GM19023 (cell line): ENCODE results near the gene MAST4.

Experiments
- ATAC-seq: cut with Tn5 transposase; IDR thresholded peaks from one replicate; pipeline ENCODE4 v1.9.1; 2021; ENCODE audit warnings: mild to moderate bottlenecking, moderate library complexity; ENCODE audit not compliant: unreplicated experiment

The MAST4 gene

DNA sequence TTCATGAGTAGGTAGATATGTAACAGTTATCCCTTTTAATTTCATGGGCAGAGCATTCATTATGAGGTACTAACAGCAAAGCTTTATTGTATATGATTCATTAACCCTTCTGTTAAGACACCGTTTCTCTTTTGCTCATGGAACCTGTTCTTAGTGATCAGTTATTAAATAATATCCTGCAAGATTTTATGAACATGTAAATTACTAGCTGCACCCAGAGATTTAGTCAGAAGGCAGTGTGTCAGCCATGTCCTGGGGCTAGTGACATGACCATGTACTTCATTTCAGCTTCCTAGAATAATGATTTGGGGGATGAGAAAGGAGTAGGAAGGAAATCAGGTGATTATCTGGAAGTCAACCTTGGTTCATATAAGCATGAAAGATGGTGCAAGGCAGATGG is 7.0 kb downstream of the MAST4 start:
- no peak for ATAC-seq

DNA sequence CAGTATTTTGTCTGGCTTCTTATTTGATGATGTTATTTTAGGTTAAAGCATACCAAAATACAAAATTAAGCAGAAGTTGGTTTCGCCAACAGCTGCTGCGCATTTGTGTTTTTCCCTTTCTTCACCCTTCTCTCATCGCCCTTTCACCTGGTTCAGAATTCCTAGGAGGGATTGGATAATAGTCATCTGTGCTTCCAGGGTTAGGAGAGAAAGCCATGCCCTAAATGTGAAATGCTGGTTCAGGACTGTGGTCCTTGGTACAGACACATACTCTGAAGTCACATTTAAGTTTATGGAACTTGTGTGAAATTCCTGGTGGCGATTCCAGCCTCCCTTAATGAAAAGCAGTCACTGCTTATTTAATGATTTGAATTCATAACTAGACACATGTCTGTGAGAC is 7.7 kb downstream of the MAST4 start:
- ATAC-seq = no peak

DNA sequence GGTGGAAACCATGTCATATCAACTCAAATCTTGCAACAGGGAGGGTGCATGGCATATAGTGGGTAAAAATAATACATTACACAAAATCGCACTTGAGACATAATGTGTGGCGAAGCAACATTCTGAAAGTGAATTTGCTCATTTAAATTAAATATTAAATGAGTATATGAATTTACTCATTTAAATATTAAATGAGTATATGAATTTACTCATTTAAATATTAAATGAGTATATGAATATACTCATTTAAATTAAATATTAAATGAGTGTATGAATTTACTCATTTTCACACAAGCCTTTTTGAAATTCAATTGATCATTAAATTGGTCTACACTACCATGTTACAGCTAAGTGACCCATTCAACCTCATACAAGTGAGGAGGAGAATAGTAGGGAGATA is 10.5 kb downstream of the MAST4 start:
- ATAC-seq = no peak

DNA sequence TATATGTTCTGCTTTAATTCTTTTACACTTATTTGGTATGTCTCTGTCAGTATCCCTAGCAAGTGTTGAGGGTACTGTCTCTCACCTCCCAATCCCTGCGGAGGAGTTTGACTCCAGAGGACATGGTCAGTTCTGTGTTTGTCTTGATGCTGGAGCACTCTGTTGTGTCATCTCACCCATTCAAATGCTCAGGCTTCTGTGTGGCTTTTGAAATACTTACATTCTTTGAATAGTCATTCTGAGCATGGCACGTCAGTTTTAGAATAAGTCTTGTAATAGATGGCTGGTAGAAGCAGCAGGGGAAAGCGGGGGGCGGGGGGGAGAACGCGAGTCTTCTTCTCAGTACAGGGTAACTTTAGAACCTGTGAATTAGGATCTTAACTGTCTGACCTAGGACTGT is 12.3 kb downstream of the MAST4 start:
- no peak for ATAC-seq

DNA sequence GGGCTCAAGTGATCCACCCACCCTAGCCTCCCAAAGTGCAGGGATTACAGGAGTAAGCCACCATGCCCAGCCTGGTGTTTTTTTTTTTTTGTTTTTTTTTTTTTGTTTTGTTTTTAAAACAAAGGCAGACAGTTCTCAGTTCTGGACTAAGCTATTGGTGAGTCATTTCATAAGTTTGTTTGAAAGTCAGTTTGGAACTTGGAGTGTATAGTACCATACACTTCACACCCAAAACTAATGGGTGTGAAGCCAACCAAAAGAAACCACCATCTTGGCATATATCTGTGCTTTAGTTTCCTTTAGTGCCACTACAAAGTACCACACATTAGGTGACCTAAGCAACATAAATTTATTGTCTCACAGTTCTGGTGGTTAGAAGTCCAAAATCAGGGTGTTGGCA is 13.4 kb downstream of the MAST4 start:
- ATAC-seq = no peak

DNA sequence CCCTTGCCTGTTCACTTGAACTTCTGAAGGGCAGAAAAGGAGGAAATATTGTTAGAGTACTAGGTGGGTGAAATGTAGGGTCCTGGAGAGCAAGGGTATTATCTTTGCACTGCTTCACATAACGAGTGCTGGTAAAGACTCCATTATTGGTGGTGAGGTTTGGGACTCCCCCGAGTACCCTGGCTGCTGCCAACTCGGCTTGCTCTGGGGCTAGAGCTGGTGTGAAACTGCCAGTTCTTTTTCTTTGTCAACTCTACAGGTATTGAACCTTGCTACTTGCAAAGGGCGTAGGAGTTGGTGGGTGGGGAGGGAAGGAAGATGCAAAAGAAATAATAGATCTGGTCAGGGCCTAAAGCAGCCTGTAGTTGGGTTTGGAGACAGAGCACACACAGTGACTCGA is 16.0 kb downstream of the MAST4 start:
- no peak for ATAC-seq

DNA sequence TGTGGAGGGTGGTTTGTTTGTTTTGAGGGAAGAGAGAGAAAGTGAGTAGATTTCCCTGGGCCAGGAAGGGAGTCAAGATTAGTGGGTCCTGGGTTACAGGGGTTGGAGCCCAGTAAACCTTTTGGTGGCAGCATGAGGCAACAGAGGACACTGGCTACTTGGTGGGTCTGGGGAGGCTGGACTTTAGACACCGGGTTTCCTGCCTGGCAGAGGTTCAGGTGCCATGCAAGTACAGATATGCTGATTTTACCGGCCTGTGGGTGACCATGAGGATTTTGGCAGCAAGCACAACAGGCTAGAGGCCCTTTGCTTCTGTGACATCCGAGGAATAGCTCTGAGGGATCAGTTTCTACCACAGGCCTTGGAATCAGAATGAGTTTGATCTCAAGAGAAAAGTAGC is 18.9 kb downstream of the MAST4 start:
- ATAC-seq = no peak

DNA sequence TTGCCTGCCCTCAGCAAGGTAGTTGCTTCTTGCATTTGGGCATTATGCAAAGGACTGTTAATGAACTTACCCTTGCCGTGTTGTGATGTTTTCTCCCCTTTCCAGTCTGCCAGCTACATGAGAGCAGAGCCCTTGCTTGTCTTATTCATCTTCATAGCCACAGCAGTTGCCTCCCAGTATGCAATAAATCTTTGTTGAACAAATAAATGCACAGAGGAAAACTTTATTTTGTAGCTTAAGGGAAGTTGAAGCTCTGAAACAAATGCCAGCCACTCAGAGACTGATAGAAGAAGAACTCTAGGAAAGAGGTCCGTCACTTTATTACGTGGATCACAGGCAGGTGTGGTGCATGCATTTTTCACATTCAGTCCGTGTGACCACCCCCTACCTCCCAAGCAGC is 19.7 kb downstream of the MAST4 start:
- ATAC-seq = no peak

DNA sequence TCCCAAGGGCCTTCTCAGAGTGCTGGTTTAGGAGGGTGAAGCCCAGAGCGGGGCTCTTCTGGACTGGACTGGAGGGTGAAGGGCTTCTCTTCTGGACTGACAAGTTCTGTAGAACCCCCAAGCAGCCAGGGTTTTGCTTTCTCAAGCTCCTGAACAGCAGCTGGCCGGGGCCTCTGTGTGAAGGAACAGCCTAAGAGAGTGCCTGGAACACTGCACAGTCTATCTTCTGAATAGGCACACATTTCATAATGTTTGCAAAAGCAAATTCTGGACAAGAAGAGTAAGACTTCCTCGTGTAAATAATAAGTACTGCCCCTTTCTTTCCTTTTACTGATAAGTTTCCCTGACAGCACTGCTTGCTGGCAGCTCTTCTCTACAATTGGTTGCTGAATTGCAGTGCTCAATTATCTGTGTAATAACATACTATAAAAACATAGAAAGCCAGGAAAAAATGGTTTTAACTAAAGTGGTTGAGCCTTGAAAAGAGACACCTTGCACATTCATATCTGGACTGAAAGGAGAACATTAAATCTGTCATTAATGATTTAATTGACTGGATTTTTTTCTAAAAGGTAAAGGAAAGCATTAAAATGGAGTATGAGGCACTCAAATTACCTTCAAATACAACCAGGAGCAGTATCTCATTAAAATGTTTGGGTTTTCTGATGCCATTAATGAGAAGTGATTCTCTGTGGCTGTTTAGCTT is 20.5 kb downstream of the MAST4 start:
- no peak for ATAC-seq

DNA sequence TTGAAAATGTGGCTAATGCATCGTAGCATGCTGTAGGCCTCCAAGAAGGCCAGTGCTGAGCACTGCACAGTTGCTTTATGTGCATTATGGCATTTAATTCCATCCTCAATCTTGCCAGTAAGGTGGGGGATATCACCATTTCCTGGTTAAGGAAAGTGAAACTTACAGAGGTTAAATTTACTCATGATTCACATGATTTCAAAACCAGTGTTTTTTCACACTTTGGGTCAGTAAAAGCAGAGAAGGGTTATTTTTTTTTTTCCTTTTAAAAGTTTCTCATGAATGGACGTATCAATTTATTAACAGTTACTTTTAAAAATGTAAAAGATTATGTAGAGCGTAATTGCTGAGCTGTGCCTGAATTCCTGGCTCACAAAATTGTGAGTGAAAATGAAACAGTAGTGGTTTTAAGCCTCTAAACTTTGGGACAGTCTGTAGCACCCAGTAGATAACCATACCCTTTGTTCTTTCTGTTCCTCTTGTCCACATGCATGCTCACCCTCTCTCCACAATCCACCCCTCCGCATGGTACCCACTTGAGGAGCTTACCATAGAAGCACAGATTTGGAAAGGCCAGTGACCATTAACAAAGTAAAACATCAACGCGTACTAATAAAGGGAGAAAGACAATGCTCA is 21.2 kb downstream of the MAST4 start:
- no peak for ATAC-seq

DNA sequence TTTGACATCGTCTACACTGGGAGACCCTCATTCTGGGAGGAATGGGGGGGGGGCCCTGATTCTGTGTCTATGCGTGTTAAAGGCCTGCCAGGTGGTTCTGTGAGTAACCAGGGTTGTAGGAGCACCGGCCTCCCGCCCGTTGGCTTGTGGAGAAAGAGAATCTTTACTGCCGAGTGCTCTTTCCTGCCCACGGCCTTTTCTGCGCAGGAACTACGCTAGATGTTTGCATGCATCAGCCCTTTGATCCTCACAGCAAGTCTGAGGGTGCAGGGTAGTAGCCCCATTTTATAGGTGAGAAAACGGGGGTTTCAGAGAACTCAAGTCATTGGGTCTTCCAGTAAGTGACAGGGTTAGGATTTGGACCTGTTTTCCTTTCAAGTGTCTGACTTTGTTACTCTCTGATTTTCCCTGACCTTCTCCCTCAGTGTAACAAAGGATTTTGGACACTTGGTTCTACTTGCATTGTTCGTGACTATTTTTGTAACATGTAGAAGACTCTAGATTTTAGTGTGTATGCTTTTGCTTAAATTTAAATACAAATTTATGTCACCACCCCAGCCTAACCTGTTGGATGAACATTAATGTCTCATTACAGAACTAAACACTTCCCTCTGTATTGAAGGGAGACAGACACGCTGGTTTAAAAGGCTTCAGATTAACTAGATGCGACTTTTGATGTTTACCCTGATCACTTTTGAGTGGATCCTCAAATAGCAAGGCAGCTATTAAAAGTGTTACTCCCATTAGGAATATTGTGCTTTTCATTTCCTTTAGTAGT is 22.0 kb downstream of the MAST4 start:
- ATAC-seq = no peak

DNA sequence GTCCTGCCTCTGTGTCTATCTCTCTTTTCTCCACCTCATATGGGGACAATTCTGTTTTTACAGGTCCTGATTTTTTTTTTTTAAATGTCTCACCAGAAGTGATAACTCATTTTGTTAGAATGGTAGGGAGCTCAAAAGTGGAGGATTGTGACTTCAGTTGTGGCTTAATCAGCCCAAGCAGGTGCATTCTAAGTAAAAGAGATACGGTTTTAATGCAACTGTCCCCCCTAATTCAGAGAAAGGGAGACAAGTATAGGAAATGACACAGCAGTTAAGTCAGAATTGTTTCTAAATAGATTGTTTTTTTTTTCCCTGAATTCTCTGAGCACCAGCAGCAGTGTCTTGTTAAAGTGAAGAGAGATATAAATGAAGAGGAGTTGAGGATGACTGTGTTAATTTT is 24.5 kb downstream of the MAST4 start:
- ATAC-seq = no peak

DNA sequence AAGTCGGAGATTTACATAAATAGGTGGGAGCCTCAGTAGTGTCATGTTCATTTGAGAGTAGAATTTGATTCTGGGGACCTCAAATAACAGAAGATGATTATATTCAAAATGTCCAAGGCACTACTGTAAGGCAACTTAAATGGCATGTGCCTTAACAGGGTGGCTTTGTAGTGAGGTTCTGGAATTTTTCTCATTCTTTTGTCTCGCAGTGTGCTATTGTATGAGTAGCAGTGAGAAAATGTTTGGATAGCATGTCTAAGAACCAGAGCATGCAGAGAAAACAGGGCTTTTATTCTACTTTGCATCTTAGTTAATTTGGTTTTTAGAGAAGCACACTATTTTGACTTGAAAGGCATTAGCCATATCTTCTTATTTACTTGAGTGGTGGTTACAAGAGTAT is 25.0 kb downstream of the MAST4 start:
- no peak for ATAC-seq

DNA sequence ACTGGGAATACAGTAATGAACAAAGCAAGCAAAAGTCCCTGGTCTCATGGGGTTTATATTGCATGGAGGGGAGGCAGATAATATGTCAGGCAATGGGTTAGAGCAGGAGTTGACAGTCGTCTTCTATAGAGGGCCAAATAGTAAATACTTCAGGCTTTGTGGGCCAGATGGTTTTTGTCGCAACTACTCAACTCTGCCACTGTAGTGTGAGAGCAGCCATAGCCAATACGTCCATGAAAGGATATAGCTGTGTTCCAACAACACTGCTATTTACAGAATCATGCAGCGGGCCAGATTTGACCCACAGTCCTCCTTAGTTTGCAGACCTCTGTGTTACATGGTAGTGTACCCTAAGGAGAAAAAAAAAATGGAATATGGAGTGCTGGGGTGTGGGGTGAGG is 25.5 kb downstream of the MAST4 start:
- ATAC-seq = no peak

DNA sequence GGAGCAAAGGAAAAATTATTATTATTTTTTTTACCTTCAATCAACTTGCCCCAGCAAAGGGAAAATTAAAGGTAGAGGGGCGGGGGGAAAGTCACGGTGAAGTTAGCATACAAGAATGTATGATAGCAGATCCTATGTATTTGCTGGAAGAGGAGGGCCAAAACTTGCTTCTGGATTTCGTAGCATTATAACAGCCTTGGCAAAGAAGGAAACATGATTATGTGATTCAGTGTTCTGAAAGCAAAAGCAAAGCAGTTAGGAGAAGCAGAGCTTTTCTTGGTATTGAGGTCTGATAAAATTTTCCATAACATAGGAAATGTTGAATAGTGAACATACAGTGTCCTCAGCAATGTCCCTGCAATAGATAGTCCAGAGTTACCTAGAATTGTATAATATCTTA is 32.4 kb downstream of the MAST4 start:
- no peak for ATAC-seq

DNA sequence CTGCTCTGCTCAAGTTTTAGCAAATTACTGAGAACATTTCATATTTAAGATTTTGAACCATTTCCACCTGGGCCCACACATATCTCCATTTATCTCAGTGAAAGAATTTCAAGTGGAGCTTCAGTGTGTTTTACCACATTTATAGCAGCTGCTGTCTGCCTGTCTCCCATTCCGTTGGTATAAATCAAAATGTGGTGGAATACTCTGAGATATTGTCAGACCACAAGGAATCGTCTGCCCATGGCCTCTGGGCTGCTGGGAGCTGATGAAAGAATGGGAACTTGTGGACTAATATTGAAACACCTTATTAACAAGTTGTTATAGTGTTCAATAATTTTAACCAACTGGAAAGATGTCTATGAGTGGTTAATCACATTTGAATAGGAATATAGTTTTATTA is 33.3 kb downstream of the MAST4 start:
- ATAC-seq = no peak

DNA sequence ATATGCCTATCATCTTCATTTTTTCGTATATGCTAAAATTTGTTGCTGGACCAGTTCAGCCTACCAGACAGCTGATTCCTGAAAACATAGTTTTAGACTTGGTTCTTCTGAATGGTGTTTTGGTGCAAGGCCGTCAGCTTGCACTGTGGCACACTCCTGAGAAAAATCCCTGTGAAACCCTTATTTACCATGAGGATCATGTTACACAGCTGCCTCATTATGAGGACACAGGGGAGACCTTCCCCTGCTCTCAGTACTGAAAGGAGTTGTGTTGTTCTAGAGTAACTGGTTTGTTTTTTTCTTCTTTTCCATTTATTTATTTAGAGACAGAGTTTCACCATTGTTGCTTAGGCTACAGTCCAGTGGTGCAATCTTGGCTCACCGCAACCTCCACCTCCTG is 37.6 kb downstream of the MAST4 start:
- ATAC-seq = no peak

DNA sequence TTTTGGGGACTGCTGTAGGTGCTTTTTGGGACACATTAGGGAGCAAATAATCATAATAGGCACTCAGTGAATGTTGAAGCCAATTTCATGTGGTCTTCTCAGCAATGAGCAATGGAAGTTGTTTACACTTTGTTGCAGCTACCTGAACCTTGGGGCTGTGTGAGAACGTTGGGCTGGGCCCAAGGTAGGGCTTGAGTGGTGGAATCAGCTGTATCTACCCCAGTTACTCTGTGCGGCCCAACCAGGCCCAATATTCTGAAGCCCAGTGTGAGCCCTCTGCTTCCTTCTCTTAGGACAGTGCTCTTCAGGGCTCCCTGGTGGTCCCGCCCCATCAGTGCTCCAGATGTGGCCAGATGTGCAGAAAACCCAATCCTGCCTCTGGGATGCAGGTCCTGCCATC is 38.4 kb downstream of the MAST4 start:
- ATAC-seq = no peak

DNA sequence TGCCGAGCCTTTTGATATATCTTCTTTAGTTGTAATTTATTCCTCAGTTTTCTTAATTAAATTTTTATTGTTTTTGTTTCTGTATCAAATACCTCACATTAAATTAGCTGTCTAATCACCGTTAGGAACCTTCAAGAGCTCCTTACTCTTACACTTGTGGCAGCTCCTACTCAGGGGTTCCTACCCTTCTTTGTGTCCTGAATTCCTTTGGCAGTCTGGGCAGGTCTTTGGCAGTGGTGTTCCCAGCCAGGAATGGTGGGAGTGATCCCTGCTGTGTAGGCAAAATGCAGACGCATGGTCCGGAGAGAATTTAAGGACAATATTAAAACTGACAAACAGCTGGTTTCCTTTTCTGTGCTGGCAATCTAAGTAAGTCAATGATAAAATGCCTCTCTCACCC is 41.8 kb downstream of the MAST4 start:
- ATAC-seq = no peak

DNA sequence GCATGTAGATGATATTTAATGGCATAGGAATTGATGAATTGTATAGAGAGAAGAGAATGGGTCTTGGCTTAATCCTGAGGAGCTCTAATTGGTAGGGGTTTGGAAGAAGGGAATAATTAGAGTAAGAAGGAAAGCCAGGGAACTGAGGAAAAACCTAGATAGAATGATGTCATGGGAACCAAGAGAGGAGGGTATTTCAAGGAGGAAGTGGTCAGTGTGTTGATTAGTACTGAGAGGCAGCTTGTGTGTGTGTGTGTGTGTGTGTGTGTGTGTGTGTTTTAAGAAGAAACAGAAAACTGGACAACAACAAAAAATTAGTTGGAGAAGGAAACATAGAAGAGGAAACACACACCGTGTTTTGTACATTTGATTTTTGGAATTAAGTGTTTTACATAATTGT is 42.8 kb downstream of the MAST4 start:
- no peak for ATAC-seq

DNA sequence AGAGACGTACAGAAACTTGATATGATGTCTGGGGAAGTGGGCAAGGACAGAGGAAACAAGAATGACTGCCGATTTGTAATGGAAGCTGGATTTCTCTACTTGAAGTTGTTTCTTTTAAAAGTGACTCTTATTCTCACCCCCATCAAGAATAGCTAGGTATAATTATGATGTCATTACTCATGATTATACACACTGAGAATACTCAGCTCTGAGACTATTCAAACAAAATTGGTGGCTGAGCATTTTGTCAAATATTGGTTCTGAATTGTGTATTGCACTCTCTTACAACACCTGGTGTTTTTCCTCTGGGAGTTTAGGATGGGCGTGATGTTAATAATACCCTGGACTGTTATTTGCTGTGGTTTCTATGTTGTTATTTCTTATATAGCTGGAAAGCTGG is 46.3 kb downstream of the MAST4 start:
- no peak for ATAC-seq

DNA sequence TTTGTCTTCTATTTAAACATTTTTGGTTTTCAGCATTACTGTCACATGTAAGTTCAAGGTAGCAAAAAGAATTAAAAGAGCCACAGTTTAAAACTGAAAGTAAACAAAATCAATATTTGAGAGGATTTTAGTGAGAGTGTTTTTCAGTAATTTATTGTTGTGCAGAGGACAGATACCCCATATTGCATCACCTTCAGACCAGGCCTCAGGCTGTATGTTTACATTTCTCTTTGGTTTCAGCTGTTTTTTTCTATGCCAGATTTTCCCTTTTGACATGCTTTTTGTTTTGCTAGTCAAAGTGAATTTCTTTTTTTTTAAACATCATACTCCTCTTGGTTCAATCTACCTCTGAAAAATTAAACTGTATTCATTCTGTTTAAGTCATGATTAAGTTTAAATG is 47.2 kb downstream of the MAST4 start:
- no peak for ATAC-seq
